GM04504 (cell line): ENCODE measurements around the gene ATRNL1.
"Not testable (repeated sequence)": the region's sequence is repeated elsewhere in the genome, so short reads cannot be mapped to it uniquely, and the experiment has no call there.

ENCODE experiments used
- DNase-seq: peaks from one replicate; pipeline ENCODE4 v3.0.0-alpha.2; 2012; ENCODE audit warnings: low read depth

Gene ATRNL1

DNA sequence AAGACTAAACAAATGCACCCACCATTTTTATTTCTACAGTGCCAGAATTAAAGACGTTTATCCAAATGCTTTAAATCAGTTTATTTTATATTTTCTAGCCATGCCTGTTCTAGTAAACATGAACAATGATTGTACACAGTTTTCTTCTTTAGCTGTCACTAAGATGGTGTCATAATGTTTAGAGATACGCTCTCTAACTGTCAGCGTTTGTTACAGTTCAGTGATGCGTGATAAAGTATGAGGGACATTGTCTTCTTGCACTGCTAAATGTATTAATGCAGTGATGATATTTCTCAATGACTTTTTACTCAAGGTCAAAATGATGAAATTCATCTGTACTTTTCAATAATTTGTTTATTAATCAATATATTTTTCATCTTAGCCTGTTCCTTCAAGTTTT is 513.6 kb downstream of the ATRNL1 start:
- DNase-seq, result no peak

DNA sequence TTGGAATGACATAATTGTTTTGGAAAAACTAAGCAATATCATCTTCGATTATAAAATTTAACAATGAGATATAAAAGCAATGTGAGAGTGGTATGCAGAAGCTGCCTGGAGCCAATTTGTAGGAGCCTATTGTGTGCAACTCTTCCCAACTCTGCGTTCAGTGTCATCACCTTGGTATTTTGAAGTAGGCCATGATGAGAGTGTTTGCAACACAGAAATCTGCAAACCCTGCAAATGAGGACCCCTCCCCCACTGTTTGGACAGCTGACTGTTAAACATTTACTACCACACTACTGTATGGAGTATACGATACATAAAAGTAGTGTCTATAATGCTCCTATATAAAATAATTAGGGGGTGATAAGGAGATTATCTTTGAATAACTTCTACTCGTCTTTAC is 531.3 kb downstream of the ATRNL1 start:
- DNase-seq, result no peak

DNA sequence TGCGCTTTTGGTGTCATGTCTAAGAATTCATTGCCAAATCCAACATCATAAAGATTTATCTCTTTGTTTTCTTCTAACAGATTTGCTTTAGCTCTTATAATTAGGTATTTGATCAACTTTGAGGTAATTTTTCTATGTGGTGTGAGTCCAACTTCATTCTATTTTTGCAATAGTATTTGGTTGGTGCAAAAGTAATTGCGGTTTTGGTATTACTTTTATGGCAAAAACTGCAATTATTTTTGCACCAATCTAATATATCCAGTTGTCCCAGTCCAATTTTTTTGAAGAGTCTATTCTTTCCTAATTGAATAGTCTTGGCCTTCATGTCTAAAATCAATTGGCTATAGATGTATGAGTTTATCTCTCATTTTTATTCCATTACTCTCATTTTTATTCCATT is 535.5 kb downstream of the ATRNL1 start:
- DNase-seq, result no peak

DNA sequence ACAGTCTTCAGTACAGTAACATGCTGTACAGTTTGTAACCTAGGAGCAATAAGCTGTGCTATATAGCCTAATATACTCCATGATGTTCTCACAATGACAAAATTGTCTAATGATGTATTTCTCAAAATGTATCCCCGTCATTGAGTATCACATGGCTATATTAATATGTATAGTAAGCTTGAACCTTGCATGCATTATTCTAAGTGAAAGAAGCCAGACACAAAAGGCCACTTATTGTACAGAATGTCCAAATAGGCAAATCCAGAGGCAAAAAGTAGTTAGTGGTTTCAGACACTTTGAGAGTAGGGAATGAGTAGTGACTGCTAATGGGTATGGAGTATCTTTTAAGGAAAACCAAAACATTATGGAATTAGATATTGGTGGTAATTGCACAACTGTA is 545.1 kb downstream of the ATRNL1 start:
- no peak for DNase-seq

DNA sequence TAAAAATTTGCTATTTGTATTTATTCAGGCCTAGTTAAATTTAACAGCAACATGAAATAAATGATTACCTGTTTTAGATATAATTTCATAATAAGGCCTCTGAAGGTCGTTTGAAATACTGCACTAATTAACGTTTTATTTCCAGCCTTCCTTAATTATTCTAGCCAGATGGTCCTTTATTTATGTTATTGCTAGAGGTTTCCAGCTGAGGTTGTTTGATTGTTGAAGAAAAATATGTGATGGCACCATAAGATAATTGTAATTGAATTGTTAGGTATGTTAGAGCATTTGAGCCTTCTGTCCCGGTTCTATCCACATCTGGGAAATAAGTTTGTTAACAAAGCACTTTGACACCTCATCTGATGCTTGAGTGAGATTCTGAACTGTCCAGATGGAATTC is 556.1 kb downstream of the ATRNL1 start:
- no peak for DNase-seq

DNA sequence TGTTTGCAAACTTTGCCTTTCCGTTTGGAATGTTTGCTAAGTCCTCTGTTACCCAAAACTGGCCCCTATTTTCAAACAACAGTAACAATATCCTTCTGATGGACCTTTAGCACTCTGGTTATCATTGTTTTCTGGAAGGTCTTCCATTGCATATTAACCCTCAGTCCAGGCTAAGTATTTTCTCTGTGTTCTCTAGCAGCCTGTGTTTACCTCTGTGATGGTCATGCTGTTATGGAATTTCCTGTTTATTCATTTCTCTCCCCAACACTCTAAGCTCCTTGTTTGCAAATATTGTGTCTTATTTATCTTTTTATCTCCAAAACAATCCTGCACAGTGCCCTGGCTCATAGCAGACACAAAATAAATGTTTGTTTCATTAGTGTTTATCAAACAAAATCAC is 560.3 kb downstream of the ATRNL1 start:
- DNase-seq, result no peak

DNA sequence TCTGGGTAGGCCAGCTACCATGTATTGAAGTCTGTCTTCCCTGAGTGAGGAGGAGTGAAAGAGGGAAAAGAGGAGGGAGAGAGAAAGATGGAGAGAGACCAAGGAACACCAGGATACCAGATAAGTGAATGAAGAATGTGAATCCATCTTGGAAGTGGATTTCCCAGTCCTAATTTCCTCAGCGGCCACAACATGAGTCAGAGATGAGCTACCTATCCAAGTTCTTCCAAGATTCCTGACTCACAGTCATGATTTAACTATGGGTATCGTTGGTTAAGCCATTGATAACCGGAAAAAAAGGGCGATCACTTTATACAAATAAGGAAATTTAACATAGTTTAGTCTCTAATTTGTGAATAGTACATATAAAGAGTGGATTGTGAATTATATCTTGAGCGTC is 561.8 kb downstream of the ATRNL1 start:
- DNase-seq, result no peak

DNA sequence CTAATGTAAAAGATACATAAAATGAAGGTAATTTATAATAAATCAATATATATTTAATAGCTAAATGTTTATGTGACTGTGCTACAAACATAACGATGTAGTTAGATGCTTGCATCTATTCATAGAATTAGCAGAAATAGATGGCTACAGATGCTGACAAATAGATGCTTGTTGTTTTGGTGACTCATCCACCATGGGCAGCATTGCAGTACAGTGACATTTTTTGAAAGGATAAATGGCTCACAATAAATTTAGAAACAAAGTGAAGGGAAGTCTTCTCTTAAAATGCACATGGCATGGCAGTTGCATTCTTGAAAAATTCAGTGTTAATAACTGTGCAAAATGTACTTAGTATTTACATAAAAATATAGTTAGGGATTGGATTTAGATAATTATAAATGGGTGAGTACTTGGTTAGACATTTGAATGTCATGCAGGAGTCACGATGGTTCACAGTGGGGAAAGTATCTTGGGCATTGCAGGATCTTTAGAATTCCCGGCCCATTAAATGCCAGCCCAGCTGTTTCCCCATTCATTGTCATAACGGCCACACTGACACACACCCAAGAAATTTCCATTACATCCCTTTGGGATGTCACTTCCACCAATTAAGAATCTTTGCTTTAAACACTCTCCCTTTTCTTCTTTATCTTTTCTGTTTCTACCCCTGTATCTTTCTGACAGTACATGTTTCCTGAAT is 564.1 kb downstream of the ATRNL1 start:
- no peak for DNase-seq

DNA sequence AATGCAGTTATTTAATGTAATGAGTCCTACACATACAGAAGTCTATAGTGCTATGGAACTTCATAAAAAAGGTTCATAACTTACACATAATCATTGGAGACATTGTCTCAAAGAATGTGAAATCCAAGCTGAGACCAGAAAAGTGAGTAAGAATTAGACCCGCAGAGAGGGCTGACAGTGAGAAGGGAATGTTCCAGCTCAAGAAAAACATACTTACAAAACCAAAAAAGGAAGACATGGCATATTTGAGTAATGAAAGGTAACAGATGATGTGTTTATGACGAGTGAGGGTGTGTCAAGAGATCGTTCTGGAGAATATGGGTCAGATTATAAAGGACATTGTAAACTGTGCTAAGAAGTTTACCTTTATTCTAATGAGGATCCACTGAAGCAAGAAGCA is 566.5 kb downstream of the ATRNL1 start:
- DNase-seq, result no peak

DNA sequence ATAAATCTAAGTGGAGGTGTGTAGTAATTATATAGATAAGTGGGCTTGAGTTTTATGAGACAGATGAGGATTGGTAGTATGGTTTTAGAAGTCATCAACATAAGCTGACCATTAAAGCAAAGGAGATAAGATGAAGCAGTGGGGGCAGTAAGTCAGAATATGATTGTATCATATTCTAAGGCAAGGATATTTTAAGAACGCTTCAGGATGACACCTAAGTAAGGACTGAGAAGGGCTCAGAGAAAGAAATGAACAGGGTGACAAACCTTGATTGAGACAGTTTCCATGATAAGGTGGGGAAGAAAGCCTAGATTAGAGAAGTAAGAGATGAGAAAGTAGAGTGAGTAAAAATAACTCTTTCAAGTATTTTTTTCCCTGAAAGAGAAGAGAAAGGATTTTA is 567.2 kb downstream of the ATRNL1 start:
- DNase-seq, result no peak

DNA sequence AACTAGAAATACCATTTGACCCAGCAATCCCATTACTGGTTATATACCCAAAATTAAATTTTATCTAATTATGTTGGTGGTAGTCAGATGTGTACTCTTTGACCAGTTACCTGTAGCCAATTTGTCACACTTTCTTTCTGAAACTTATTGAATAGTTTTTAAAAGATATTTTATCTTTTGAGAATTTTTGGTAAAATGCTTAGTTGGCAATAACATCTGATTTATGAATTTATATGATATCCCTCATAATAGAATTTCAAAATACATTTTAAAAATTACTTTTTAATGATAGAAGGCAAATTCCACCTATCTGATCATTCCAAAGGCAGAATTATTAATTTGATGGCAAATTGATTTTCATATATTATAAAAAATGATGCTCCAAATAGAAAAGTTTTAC is 569.3 kb downstream of the ATRNL1 start:
- no peak for DNase-seq

DNA sequence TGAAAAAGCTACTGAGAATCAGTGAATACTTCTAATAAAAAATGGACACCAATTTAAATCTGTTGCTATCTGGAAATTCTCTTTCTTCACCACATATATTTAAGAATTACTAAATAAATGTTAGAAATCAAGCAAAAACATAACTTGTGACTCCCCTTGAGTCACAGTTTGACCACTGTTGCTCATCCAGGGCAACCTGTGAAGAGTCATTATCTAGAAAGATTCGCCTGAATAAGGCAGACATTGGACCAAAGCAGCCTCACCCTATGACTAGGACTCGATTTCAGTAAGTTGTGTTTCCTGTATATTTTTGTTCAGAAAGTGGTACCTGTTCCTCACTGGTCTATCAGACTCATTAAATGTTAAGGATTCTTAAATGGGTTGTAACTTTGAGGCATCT is 572.4 kb downstream of the ATRNL1 start:
- DNase-seq, result no peak

DNA sequence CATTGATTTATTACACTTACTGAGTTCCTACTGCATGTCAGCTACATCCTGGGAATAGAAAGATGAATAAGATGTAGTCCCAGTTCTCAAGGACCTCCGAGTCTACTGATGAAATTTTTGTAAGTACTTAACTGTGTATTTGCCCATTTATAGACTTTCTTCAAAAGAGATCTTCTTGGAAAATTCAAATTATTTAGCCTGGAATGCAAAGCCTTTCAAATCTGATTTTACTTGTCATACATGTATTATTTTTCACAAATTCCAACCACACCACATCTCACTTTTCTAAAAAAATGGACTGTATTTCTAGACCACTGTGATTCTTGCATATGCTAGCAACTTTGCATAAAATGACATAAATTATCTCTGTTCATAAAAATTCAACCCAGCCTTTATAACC is 581.3 kb downstream of the ATRNL1 start:
- no peak for DNase-seq

DNA sequence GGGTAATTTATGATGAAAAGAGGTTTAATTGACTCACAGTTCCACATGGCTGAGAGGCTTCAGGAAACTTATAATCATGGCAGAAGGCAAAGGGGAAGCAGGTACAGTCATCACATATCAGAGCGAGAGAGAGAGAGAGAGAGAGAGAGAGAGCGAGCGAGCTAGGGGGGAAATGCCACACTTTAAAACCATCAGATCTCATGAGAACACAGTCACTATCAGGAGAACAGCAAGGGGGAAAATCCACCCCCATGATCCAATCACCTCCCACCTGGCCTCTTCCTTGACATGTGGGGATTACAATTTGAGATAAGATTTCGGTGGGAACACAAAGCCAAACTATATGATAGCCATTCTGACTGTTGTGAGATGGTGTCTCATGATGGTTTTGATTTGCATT is 603.6 kb downstream of the ATRNL1 start:
- DNase-seq, result no peak

DNA sequence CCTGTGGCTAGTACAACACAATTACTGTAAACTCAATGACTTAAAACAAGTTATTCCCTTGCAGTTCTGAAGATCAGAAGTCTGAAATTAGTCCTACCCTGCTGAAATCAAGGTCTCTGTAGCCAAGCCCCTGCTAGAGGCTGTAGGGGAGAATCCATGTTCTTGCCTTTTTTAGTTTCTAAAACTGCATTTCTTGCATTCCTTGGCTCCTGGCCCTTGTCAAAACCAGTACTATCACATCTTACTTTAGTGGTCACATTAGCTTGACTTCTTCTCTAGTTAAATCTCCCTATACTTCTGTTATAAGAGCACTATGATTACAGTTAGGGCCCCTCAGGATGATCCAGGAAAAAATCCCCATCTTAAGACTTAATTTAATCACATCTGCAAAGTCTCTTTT is 612.9 kb downstream of the ATRNL1 start:
- no peak for DNase-seq

DNA sequence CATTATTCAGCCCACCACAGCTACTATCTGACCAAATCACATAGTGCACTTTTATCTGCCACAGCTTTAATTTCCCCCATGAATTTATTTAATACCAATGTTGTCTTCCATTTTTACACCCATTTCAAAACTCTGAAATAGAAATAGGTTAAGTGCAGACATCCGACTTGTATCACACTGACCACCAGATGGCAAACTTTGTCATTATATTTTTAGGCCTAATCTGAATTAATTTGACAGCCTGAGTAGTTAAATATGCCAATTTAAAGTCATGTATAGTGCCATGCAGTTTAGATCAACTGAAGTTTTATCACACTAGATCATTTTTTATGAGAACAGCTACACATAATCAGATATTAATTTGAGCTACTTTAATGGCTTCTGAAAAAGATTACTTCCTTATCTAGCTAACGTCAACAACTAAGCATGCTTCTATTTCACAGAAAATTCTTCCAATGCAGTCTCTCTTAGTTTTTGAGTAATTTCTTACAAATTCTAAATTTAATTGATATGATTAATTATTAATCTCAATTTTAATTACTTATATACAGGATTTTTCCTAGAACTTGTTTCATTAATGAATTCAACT is 613.4 kb downstream of the ATRNL1 start:
- peak; percentile 5 for DNase-seq

DNA sequence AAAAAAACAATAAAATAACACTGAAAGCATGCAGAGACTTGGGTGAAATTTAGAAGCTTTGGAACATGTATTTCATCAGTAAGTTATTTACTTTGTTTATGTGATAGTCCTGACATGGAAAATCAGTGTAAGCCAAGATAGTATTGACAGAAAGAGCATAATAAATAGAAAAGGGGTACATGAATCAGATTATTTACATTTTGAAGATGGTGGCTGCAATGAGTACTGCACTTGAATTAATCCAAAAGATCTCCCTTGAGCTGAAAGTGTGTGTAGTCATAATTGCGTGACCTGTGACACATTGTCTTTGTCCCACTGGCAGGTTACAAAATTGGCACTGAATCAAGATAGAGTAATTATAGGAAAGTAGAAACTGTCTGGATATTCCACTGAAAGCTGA is 617.0 kb downstream of the ATRNL1 start:
- no peak for DNase-seq

DNA sequence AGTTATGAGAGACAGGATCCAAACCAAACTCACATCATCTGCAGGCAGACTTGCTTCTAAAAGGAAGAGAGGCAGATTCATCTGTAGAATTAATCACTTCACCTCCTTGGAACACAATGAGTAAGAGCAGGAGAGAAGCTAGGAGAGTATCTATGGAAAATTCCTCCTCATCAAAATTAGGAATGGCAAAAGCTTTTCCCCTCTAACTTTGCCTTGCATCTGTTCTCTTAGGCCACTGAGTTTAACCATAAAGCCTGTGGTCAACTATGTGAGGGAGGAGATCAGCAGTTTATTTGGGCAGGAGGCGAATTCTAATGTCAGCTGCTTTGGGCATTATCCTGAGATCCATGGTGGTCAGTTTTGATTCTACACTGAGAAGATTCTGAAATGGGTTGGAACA is 618.1 kb downstream of the ATRNL1 start:
- no peak for DNase-seq

DNA sequence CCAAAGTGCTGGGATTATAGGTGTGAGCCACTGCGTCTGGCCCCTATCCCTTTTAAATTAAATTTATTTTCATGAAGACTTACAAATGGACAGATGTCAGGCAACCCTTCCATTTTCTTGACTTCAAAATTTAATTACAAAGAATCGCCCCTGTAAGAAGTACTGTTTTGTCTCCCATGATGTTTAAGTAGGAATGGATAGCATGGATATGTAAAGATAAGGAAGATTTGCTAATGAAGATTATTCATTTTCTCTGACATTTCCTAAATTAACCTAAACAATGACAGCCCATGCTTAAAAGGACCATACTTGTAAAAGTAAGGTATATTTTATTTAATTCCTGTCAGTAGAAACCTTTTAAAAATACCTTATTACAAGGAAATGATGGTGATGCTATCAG is 627.0 kb downstream of the ATRNL1 start:
- DNase-seq, result no peak

DNA sequence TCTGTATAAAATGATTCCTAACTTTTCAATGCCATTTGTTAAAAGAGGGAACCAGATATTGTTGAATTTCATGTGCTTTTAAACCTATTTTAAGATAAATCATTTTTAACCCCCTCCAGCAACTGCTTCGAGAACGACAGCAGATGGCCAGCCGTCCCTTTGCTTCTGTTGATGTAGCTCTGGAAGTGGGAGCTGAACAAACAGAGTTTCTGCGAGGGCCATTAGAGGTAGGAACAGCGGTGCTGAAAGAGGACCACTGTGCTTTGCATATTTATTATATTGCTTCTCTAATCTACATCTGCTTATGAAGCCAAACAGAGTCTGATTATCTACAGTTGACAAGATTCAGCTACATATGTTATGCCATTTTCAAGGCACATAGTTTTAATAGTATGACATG is 634.0 kb downstream of the ATRNL1 start:
- DNase-seq, result no peak

DNA sequence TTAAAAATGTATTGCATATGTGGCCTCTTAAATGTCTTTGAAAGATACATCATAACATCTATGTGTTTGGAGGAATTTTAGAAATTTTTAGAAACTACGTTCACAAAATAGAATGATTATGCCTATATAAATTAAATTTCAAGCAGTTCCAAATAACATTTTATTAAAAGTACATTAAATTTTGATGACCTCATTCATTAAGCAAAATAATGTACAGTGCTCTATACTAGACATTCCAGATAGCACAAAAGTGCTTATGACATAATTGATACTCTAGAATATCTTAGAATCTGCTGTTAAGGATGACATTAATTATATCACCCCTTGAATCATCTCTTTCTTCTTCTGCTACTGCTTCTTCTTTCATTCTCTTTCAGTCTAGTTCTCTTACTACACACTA is 650.9 kb downstream of the ATRNL1 start:
- no peak for DNase-seq

DNA sequence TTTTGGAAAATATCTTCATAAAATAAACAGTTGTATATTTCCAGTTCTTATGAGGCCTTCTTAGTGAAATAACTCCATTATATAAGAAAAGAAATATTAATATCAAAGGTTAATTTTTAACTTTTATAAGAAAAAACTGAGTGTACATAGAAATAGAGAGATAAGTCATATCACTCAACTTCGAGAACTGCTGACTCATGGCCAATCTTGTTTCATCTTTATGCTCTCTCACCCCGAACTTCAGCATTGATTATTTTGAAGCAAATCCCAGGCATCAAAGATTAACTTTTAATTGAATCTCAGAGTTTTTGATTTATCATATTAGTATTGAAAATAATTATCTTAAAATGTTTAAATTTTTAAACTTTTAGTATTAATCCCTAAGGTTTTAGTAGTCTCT is 652.8 kb downstream of the ATRNL1 start:
- DNase-seq, result no peak

DNA sequence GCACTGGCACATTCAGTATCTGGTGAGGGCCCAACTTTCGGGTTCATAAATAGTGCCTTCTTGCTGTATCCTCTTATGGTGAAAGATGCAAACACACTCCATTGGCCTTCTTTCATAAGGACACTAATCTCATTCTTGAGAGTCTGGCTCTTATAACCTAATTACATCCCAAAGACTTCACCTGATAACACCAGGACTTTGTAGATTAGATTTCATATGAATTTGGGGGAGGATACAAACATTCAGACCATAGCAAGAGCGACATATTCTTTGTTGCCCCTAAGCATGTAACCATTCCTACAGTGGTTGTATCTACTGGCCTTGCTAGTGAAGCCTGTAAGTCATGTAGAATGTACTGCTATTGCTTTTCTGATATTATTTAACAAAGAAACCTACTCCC is 654.6 kb downstream of the ATRNL1 start:
- DNase-seq, result no peak

DNA sequence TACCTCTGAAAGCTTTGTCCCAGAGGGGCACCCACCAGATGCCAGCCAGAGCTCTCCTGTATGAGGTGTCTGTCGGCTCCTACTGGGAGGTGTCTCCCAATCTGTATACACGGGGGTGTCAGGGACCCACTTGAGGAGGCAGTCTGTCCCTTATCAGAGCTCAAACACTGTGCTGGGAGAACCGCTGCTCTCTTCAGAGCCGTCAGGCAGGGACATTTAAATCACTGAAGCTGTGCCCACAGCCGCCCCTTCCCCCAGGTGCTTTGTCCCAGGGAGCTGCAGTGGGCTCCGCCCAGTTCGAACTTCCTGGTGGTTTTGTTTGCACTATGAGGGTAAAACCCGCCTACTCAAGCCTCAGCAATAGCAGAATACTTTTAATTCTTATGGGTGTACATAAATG is 665.3 kb downstream of the ATRNL1 start:
- not testable (repeated sequence) for DNase-seq
